Measurements from ENCODE around the gene CABCOCO1. TPM values are rescaled to one million over a fixed set of nuclear protein-coding genes. Genes with fewer than 3 reads are reported as not detected.

The CABCOCO1 gene
- total and polyA plus RNA-seq, 9 of the 15 experiments (the other 6 are each of a cell fraction or from before 2014, with no cell fraction given), result 0.04 TPM; not detected in 8

- no peak overlapping the region for H3K4me3 ChIP-seq
- no peaks in the 10 kb centered on the region for H3K27me3 ChIP-seq (ENCODE audit: control insufficient read depth in 2 of 2, insufficient read depth in 2 of 2, low read length in 2 of 2)
- intact Hi-C loops (cut with micrococcal nuclease), result loop anchor here (2.0 kb wide), 1 partner anchor 36 kb away; no protein-coding TSS in a partner anchor
- ATAC-seq (peak; percentile 20), FAIRE-seq (peak; percentile 56), DNase-seq (ENCODE audit: extremely low read depth in 1 of 4, low spot score in 3 of 4) (peak in 2 of 4 experiments; percentile 67 to 68)
- no peaks in the 10 kb centered on the region for H4K20me1 ChIP-seq (replicated peaks; ENCODE audit: control insufficient read depth, insufficient read depth, low read length)
- H3K36me3 ChIP-seq (ENCODE audit: control insufficient read depth, insufficient read depth, low read length), result no peaks in the 10 kb centered on the region
- H3K4me1 ChIP-seq (replicated peaks in 1 of 2; ENCODE audit: control insufficient read depth in 2 of 2, insufficient read depth in 2 of 2, low read length in 2 of 2), result peaks cover 5 to 61% of the 10 kb centered on the region in 2 experiments
- POLR2A ChIA-PET, result interaction anchor here (0.6 to 10.5 kb wide), 4 partner anchors 19 to 38 kb away, joined by 3 to 80 read pairs (median 3); no protein-coding TSS in a partner anchor
- in situ Hi-C loops (cut with MboI), result no loop called here
- peak overlapping the region in 1 of 2 experiments; percentile 32; a peak in 2 of 4 replicates for H3K9ac ChIP-seq (ENCODE audit: insufficient read depth in 1 of 2, low read depth in 2 of 2, low read length in 2 of 2)
- H2AFZ ChIP-seq (ENCODE audit: low read depth, low read length), result peak overlapping the region; percentile 86
- H3K4me2 ChIP-seq (ENCODE audit: insufficient read depth, low read length), result peak overlapping the region; percentile 48
- no peaks in the 10 kb centered on the region for H3K79me2 ChIP-seq (ENCODE audit: control insufficient read depth, insufficient read depth, low read length)
- 6% methylated on average over 4 of the region's 4 CpGs for WGBS (ENCODE audit: insufficient coverage, low coverage, missing lambda C conversion rate)
- BruUV-seq (replicated peaks), result no TSS peak
- peak overlapping the region; percentile 61; the same call in 2 of the 3 replicates for H3K27ac ChIP-seq (ENCODE audit: extremely low read depth, low read depth, low read length)
- H3K9me1 ChIP-seq (ENCODE audit: control insufficient read depth, insufficient read depth, low read length), result no peaks in the 10 kb centered on the region
- no peaks in the 10 kb centered on the region for H3K9me3 ChIP-seq (replicated peaks; ENCODE audit: control insufficient read depth, insufficient read depth, low read depth, low read length)
- CTCF ChIA-PET (ENCODE audit: low intra/inter-chr PET ratio), result interaction anchor here (0.6 kb wide), 1 partner anchor 1336 kb away, joined by 4 read pairs; no protein-coding TSS in a partner anchor
- TF ChIP-seq DPF2 (IDR thresholded peaks at IDR 0.05) (peak; percentile 87), ELF1 (tag; IDR thresholded peaks at IDR 0.05) (no peak), MAFG (tag; conservative IDR thresholded peaks at IDR 0.05) (peak; percentile 91), AFF1 (IDR thresholded peaks at IDR 0.05; ENCODE audit: low read depth in 1 of 2, partially characterized antibody in 2 of 2) (peak in 1 of 2 experiments; percentile 7), ELK3 (CRISPR knock-in tag; IDR thresholded peaks at IDR 0.05) (no peak), JUN (IDR thresholded peaks at IDR 0.05; ENCODE audit: borderline replicate concordance, low read depth, low read length) (peak; percentile 87), JUN (CRISPR knock-in tag; IDR thresholded peaks at IDR 0.05; ENCODE audit: borderline replicate concordance) (no peak), NFE2L1 (tag; IDR thresholded peaks at IDR 0.05; ENCODE audit: borderline replicate concordance, low read depth) (peak; percentile 58; the same call in 1 of the 2 replicates), ZNF644 (tag; IDR thresholded peaks at IDR 0.05; ENCODE audit: low read depth) (0 out of 2 replicates have a peak, but pooled peaks have one; percentile 44), ATF3 (IDR thresholded peaks at IDR 0.05) (peak; percentile 95), ATF3 (CRISPR knock-in tag; conservative IDR thresholded peaks at IDR 0.05) (no peak), BACH1 (tag; IDR thresholded peaks at IDR 0.05) (peak; percentile 90), ZC3H11A (IDR thresholded peaks at IDR 0.05; ENCODE audit: low read depth, low read length) (no peak), SMARCE1 (IDR thresholded peaks at IDR 0.05) (peak; percentile 72; the same call in 1 of the 2 replicates), ZNF668 (CRISPR knock-in tag; IDR thresholded peaks at IDR 0.05) (no peak), C11orf30 (IDR thresholded peaks at IDR 0.05; ENCODE audit: low read depth) (peak; percentile 95), MEF2A (IDR thresholded peaks at IDR 0.05; ENCODE audit: control insufficient read depth, low read depth, low read length) (peak; percentile 50; the same call in 1 of the 2 replicates), ARNT (IDR thresholded peaks at IDR 0.05) (0 out of 4 replicates have a peak, but pooled peaks of 1 of the 2 experiments have one; percentile 14)
Observed at GRCh38 chr10:61786728-61787127, 124.0 kb downstream of the CABCOCO1 start.

All from K562 (cell line).